ENCODE results near the gene NPM3. TPM values are rescaled to one million over a fixed set of nuclear protein-coding genes. Genes with fewer than 3 reads are reported as not detected.
"Not testable (repeated sequence)": the region's sequence is repeated elsewhere in the genome, so short reads cannot be mapped to it uniquely, and the experiment has no call there.

Gene NPM3
- total RNA-seq, 4 donors from 2014 or later = 9.0 to 27.3 (median 20.7) TPM

GRCh38 chr10:101803511-101803910 is 20.3 kb upstream of the NPM3 start:
- DNase-seq = no peak
- no peak for TF ChIP-seq POLR2A (IDR thresholded peaks at IDR 0.05)
- no peak for TF ChIP-seq CTCF (IDR thresholded peaks at IDR 0.05)
- WGBS, 2 donors = 78 to 89% methylated on average over 4 of the region's 4 CpGs

GRCh38 chr10:101797403-101798059 is 14.3 kb upstream of the NPM3 start:
- Histone ChIP-seq H3K36me3 (peaks cover 83 to 93% of the 10 kb centered on the region in 2 donors), H3K27ac (no peak overlapping the region), H3K9me3 (no peaks in the 10 kb centered on the region), H3K27me3 (no peaks in the 10 kb centered on the region), H3K4me3 (replicated peaks in 1 of 3) (no peak overlapping the region), H3K4me1 (no peaks in the 10 kb centered on the region)
- intact Hi-C loops (cut with DNase I) = no loop called here
- TF ChIP-seq POLR2A (IDR thresholded peaks at IDR 0.05) = no peak
- TF ChIP-seq CTCF (IDR thresholded peaks at IDR 0.05) = no peak
- DNase-seq = no peak
- WGBS, 2 donors = 81% methylated on average over 4 of the region's 4 CpGs

More at GRCh38 chr10:101803511-101803910, 20.3 kb upstream of the NPM3 start:
- Histone ChIP-seq H3K9me3 (no peaks in the 10 kb centered on the region), H3K4me1 (no peaks in the 10 kb centered on the region), H3K36me3 (peaks cover 81 to 89% of the 10 kb centered on the region in 2 donors), H3K4me3 (replicated peaks in 1 of 3) (no peak overlapping the region), H3K27ac (no peak overlapping the region), H3K27me3 (no peaks in the 10 kb centered on the region)
- intact Hi-C loops (cut with DNase I) = no loop called here

GRCh38 chr10:101793526-101793925 is 10.3 kb upstream of the NPM3 start:
- H3K9me3 ChIP-seq = no peaks in the 10 kb centered on the region
- H3K27ac ChIP-seq = no peak overlapping the region
- intact Hi-C loops (cut with DNase I) = no loop called here
- H3K27me3 ChIP-seq = no peaks in the 10 kb centered on the region
- no peaks in the 10 kb centered on the region for H3K4me1 ChIP-seq
- DNase-seq = no peak
- 96 to 97% methylated on average over 12 of the region's 12 CpGs for WGBS, 2 donors
- no peak for TF ChIP-seq POLR2A (IDR thresholded peaks at IDR 0.05)
- no peak for TF ChIP-seq CTCF (IDR thresholded peaks at IDR 0.05)
- peaks cover 92% of the 10 kb centered on the region in 2 donors for H3K36me3 ChIP-seq
- H3K4me3 ChIP-seq (replicated peaks in 1 of 3) = no peak overlapping the region

GRCh38 chr10:101789686-101790085 is 6.4 kb upstream of the NPM3 start:
- WGBS, 2 donors = 93 to 97% methylated on average over 7 of the region's 7 CpGs
- Histone ChIP-seq H3K27me3 (no peaks in the 10 kb centered on the region), H3K27ac (no peak overlapping the region), H3K9me3 (no peaks in the 10 kb centered on the region), H3K4me3 (replicated peaks in 1 of 3) (no peak overlapping the region), H3K36me3 (peaks cover 79 to 88% of the 10 kb centered on the region in 2 donors), H3K4me1 (no peaks in the 10 kb centered on the region)
- no peak for TF ChIP-seq CTCF (IDR thresholded peaks at IDR 0.05)
- TF ChIP-seq POLR2A (IDR thresholded peaks at IDR 0.05) = no peak
- DNase-seq = no peak
- intact Hi-C loops (cut with DNase I) = no loop called here

GRCh38 chr10:101789231-101789630 is 6.0 kb upstream of the NPM3 start:
- H3K9me3 ChIP-seq; H3K4me1 ChIP-seq; H3K4me3 ChIP-seq (replicated peaks in 1 of 3); intact Hi-C loops (cut with DNase I); H3K27me3 ChIP-seq; H3K27ac ChIP-seq; DNase-seq: not testable (repeated sequence)
- peaks cover 76 to 88% of the 10 kb centered on the region in 2 donors for H3K36me3 ChIP-seq
- WGBS, 2 donors = 93 to 94% methylated on average over 9 of the region's 9 CpGs
